GM18517 (cell line): ENCODE data around the gene HBQ1.
"Not testable (repeated sequence)": the region's sequence is repeated elsewhere in the genome, so short reads cannot be mapped to it uniquely, and the experiment has no call there.

Experiments
- ATAC-seq: cut with Tn5 transposase; IDR thresholded peaks from one replicate; pipeline ENCODE4 v1.9.1; 2021; ENCODE audit warnings: mild to moderate bottlenecking, moderate library complexity; ENCODE audit not compliant: unreplicated experiment

HBQ1 gene

GRCh38 chr16:200388-200787 is 20.1 kb downstream of the HBQ1 start:
- ATAC-seq = no peak

- no peak for ATAC-seq
These were observed 23.0 kb downstream of the HBQ1 start for GRCh38 chr16:203246-203645.

GRCh38 chr16:204046-204445 is 23.8 kb downstream of the HBQ1 start:
- not testable (repeated sequence) for ATAC-seq

GRCh38 chr16:209359-209758 is 29.1 kb downstream of the HBQ1 start:
- ATAC-seq = not testable (repeated sequence)

- ATAC-seq = not testable (repeated sequence)
These were observed 31.4 kb downstream of the HBQ1 start for GRCh38 chr16:211631-212180.

GRCh38 chr16:212999-213398 is 32.7 kb downstream of the HBQ1 start:
- no peak for ATAC-seq

- no peak for ATAC-seq
These were observed 39.8 kb downstream of the HBQ1 start for GRCh38 chr16:220021-220420.

GRCh38 chr16:228151-228851 is 48.0 kb downstream of the HBQ1 start:
- ATAC-seq = no peak

- peak; percentile 71 for ATAC-seq
These were observed 48.8 kb downstream of the HBQ1 start, which contains the start of gene LUC7L for GRCh38 chr16:228852-229730. Gene LUC7L (minus strand): TSS chr16:229449. CDS start chr16:229339, 110 bp downstream.

GRCh38 chr16:229731-230281 is 49.5 kb downstream of the HBQ1 start:
- no peak for ATAC-seq

- ATAC-seq = not testable (repeated sequence)
These were observed 50.1 kb downstream of the HBQ1 start for GRCh38 chr16:230351-230750.
